ENCODE data around the gene TTLL5. TPM values are rescaled to one million over a fixed set of nuclear protein-coding genes. Genes with fewer than 3 reads are reported as not detected.

TTLL5 gene
- total RNA-seq, 1 donor from 2014 or later, result 39.6 TPM

GRCh38 chr14:75697918-75698317 is 36.9 kb downstream of the TTLL5 start:
- H3K4me3 ChIP-seq (ENCODE audit: low read depth, low read length), result no peak overlapping the region
- no peak for DNase-seq (ENCODE audit: low read depth)
- TF ChIP-seq, protein P1, sequence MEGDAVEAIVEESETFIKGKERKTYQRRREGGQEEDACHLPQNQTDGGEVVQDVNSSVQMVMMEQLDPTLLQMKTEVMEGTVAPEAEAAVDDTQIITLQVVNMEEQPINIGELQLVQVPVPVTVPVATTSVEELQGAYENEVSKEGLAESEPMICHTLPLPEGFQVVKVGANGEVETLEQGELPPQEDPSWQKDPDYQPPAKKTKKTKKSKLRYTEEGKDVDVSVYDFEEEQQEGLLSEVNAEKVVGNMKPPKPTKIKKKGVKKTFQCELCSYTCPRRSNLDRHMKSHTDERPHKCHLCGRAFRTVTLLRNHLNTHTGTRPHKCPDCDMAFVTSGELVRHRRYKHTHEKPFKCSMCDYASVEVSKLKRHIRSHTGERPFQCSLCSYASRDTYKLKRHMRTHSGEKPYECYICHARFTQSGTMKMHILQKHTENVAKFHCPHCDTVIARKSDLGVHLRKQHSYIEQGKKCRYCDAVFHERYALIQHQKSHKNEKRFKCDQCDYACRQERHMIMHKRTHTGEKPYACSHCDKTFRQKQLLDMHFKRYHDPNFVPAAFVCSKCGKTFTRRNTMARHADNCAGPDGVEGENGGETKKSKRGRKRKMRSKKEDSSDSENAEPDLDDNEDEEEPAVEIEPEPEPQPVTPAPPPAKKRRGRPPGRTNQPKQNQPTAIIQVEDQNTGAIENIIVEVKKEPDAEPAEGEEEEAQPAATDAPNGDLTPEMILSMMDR (conservative IDR thresholded peaks at IDR 0.05; ENCODE audit: low read depth, low read length), result no peak

DNA sequence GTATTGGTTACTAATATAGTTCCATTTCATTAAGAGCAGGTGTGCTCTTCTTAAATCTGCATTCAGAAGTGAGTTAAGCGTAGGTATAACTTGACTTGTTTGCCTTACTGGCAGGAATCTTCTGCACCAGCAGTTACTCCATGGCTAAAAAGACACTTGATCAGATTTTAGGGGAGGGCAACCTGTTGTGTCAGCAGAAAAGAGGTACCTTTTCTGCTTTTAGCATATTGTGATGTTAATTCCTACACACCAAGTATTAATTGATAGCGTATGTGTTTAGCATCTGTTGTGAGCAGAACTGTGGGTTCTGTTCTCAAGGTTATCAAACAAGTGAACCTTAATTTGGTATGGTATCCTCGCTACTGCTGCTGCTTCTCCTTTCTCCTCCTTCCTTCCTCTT is 38.3 kb downstream of the TTLL5 start:
- H3K4me3 ChIP-seq (ENCODE audit: low read depth, low read length), result no peak overlapping the region
- TF ChIP-seq, protein P1 (conservative IDR thresholded peaks at IDR 0.05; ENCODE audit: low read depth, low read length), result no peak
- DNase-seq (ENCODE audit: low read depth), result no peak

DNA sequence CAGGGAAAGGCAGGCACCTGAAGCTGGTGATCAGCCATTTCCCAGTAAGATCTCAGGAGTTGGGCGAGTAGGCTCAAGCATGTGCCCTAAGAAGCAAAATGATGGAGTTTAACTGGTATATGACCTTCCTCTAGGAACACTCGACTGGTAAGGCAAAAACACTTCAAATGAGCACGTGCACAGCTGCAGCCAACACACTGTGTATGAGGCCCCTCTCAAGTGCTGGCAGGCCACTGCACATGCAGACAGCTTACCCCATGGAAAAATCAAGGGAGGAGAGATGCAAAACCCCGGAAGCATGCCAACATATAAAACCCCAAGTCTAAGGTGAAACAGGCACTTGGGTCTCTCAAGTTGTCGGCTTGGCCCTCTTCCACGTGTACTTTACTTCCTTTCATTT is 39.2 kb downstream of the TTLL5 start:
- H3K4me3 ChIP-seq (ENCODE audit: low read depth, low read length), result no peak overlapping the region
- DNase-seq (ENCODE audit: low read depth), result no peak
- TF ChIP-seq, protein P1 (conservative IDR thresholded peaks at IDR 0.05; ENCODE audit: low read depth, low read length), result no peak

DNA sequence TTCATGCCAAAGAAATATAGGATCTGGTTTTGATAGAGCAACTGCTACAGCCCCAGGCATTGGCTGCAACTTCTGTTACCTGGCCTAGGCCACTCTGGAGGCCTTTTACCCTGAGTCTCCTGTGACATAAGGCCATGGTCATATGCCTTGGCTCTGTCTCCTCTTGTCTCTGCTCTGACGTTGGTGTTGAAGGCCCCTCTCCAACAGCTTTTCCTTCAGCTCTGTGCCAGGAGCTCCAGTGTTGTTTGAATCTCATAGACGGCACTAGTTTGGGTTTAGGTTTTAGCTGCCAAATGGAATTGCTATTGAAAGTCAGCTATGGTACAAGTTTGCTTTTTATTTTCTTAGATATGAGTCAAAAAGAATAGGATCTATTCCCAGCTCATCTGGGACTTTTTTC is 41.1 kb downstream of the TTLL5 start:
- TF ChIP-seq, protein P1 (conservative IDR thresholded peaks at IDR 0.05; ENCODE audit: low read depth, low read length), result no peak
- no peak for DNase-seq (ENCODE audit: low read depth)
- no peak overlapping the region for H3K4me3 ChIP-seq (ENCODE audit: low read depth, low read length)

GRCh38 chr14:75702616-75703261 is 41.7 kb downstream of the TTLL5 start:
- TF ChIP-seq, protein P1 (conservative IDR thresholded peaks at IDR 0.05; ENCODE audit: low read depth, low read length), result no peak
- no peak overlapping the region for H3K4me3 ChIP-seq (ENCODE audit: low read depth, low read length)
- DNase-seq (ENCODE audit: low read depth), result no peak

DNA sequence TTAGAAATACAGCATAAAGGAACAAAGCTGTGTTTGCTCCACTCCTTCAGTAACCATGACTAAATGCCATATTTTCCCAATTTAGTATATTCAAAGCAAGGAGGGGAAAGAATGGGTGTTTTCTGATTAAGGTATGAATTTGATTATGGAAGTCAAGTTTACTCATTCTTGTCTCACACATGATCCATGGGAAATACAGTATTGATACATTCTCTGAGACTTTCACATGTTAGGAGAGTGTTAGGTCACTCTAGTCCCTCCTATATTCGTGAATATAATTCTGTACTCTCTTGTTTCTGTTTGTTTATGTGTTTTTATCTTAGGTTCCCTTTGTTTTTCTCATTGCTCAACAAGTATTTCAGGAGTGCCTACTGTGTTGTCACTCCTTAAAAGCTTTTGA is 42.4 kb downstream of the TTLL5 start:
- TF ChIP-seq, protein P1 (conservative IDR thresholded peaks at IDR 0.05; ENCODE audit: low read depth, low read length), result no peak
- no peak for DNase-seq (ENCODE audit: low read depth)
- H3K4me3 ChIP-seq (ENCODE audit: low read depth, low read length), result no peak overlapping the region

GRCh38 chr14:75705014-75705413 is 44.0 kb downstream of the TTLL5 start:
- H3K4me3 ChIP-seq (ENCODE audit: low read depth, low read length), result no peak overlapping the region
- DNase-seq (ENCODE audit: low read depth), result no peak
- TF ChIP-seq, protein P1 (conservative IDR thresholded peaks at IDR 0.05; ENCODE audit: low read depth, low read length), result no peak

All from epithelial cell of proximal tubule (primary cell).